Hematopoietic multipotent progenitor cell treated with erythropoietin and hydrocortisone succinate and interleukin-3 and kit ligand, for 6 days (in vitro differentiated cells): ENCODE results near the gene SMG6.

ENCODE experiments used
- DNase-seq: peaks from one replicate; pipeline ENCODE4 v3.0.0-alpha.2; 2015

The SMG6 gene

GRCh38 chr17:2197271-2197670 lies 106.3 kb downstream of the SMG6 start:
- no peak for DNase-seq

GRCh38 chr17:2195729-2196128 lies 107.9 kb downstream of the SMG6 start:
- peak; percentile 70 for DNase-seq

GRCh38 chr17:2194889-2195335 lies 108.7 kb downstream of the SMG6 start:
- no peak for DNase-seq

- DNase-seq = peak; percentile 93
Measured at GRCh38 chr17:2192367-2193057, 111.1 kb downstream of the SMG6 start.

GRCh38 chr17:2191785-2192184 lies 111.8 kb downstream of the SMG6 start:
- DNase-seq = no peak

GRCh38 chr17:2191227-2191626 lies 112.4 kb downstream of the SMG6 start:
- no peak for DNase-seq

GRCh38 chr17:2190014-2190413 lies 113.6 kb downstream of the SMG6 start:
- peak; percentile 41 for DNase-seq

- DNase-seq = no peak
Measured at GRCh38 chr17:2188971-2189630, 114.5 kb downstream of the SMG6 start.

GRCh38 chr17:2187758-2188157 lies 115.8 kb downstream of the SMG6 start:
- no peak for DNase-seq

- no peak for DNase-seq
Measured at GRCh38 chr17:2186937-2187336, 116.6 kb downstream of the SMG6 start.

GRCh38 chr17:2184993-2185931 lies 118.3 kb downstream of the SMG6 start:
- no peak for DNase-seq

- DNase-seq = no peak
Measured at GRCh38 chr17:2183346-2183745, 120.2 kb downstream of the SMG6 start.

- DNase-seq = no peak
Measured at GRCh38 chr17:2181897-2182448, 121.6 kb downstream of the SMG6 start.

- DNase-seq = no peak
Measured at GRCh38 chr17:2181206-2181896, 122.2 kb downstream of the SMG6 start.

- no peak for DNase-seq
Measured at GRCh38 chr17:2180768-2181167, 122.8 kb downstream of the SMG6 start.

- no peak for DNase-seq
Measured at GRCh38 chr17:2179615-2180295, 123.8 kb downstream of the SMG6 start.

- DNase-seq = no peak
Measured at GRCh38 chr17:2178798-2179501, 124.6 kb downstream of the SMG6 start.

GRCh38 chr17:2177235-2177811 lies 126.3 kb downstream of the SMG6 start:
- no peak for DNase-seq

GRCh38 chr17:2176499-2177169 lies 127.0 kb downstream of the SMG6 start:
- DNase-seq = no peak

- no peak for DNase-seq
Measured at GRCh38 chr17:2175294-2175628, 128.3 kb downstream of the SMG6 start.
